Measurements from ENCODE around the gene SBF2. TPM values are rescaled to one million over a fixed set of nuclear protein-coding genes. Genes with fewer than 3 reads are reported as not detected.
A peak's percentile ranks its signal among the peaks of the same experiment; 100 is the strongest.

The SBF2 gene
- total RNA-seq, 1 experiment from 2014 or later: 30.2 TPM

- DNase-seq: peak; percentile 52
- peak overlapping the region; percentile 84 to 93 for H3K4me3 Mint-ChIP-seq
- no peak overlapping the region for H2BK5ac ChIP-seq (ENCODE audit: insufficient read length, low read length)
- no peaks in the 10 kb centered on the region; a peak in 1 of 5 replicates for H3K9me3 Mint-ChIP-seq
- H3K9ac ChIP-seq (ENCODE audit: extremely low read depth, insufficient read length, low read length): peak overlapping the region; percentile 21
- no peak overlapping the region for H2AK5ac ChIP-seq (ENCODE audit: insufficient read length, low read length)
- no peak overlapping the region for H4K5ac ChIP-seq (ENCODE audit: insufficient read length, low read depth, low read length)
- no peak overlapping the region for H3K23ac ChIP-seq (ENCODE audit: insufficient read length, low read depth, low read length)
- H3K4ac ChIP-seq (ENCODE audit: low read depth, low read length): no peak overlapping the region
- H3K27me3 Mint-ChIP-seq (ENCODE audit: low read depth): peaks cover 36% of the 10 kb centered on the region
- no peak overlapping the region for H2BK120ac ChIP-seq (ENCODE audit: low read depth, low read length, poor library complexity, severe bottlenecking)
- TF ChIP-seq, protein P1, sequence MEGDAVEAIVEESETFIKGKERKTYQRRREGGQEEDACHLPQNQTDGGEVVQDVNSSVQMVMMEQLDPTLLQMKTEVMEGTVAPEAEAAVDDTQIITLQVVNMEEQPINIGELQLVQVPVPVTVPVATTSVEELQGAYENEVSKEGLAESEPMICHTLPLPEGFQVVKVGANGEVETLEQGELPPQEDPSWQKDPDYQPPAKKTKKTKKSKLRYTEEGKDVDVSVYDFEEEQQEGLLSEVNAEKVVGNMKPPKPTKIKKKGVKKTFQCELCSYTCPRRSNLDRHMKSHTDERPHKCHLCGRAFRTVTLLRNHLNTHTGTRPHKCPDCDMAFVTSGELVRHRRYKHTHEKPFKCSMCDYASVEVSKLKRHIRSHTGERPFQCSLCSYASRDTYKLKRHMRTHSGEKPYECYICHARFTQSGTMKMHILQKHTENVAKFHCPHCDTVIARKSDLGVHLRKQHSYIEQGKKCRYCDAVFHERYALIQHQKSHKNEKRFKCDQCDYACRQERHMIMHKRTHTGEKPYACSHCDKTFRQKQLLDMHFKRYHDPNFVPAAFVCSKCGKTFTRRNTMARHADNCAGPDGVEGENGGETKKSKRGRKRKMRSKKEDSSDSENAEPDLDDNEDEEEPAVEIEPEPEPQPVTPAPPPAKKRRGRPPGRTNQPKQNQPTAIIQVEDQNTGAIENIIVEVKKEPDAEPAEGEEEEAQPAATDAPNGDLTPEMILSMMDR (conservative IDR thresholded peaks at IDR 0.05): no peak
- H3K36me3 Mint-ChIP-seq (ENCODE audit: insufficient read depth in 1 of 3, low read depth in 3 of 3): peaks cover 12 to 35% (median 23%) of the 10 kb centered on the region in 3 experiments; a peak in 6 of 7 replicates
- no peak overlapping the region for H2AFZ ChIP-seq (ENCODE audit: low read length)
- peak overlapping the region in 2 of 3 experiments; percentile 85 to 90; a peak in 5 of 7 replicates for H3K27ac Mint-ChIP-seq
- no peaks in the 10 kb centered on the region; the same call in 1 of the 2 replicates for H3K4me1 ChIP-seq (ENCODE audit: insufficient read depth, low read length)
- no peak overlapping the region for H4K8ac ChIP-seq (replicated peaks; ENCODE audit: insufficient read length, low read depth, low read length)
- no peaks in the 10 kb centered on the region; the same call in 1 of the 2 replicates for H3K27me3 ChIP-seq (ENCODE audit: insufficient read depth, low read length)
- H2BK12ac ChIP-seq (ENCODE audit: insufficient read length, low read depth, low read length): no peak overlapping the region
- peaks cover 39% of the 10 kb centered on the region for H3K23me2 ChIP-seq (ENCODE audit: insufficient read length, low read depth, low read length, poor library complexity, severe bottlenecking)
- no peaks in the 10 kb centered on the region for H4K20me1 ChIP-seq (ENCODE audit: control insufficient read depth, insufficient read depth, insufficient read length)
- H4K91ac ChIP-seq (ENCODE audit: insufficient read length, low read depth, low read length): no peak overlapping the region
- H3K18ac ChIP-seq (ENCODE audit: insufficient read length, low read depth, low read length): peak overlapping the region; percentile 39
- peaks cover 30 to 38% of the 10 kb centered on the region in 2 experiments for H3K4me1 Mint-ChIP-seq
- H3K56ac ChIP-seq (ENCODE audit: insufficient read length, low read depth, low read length): no peak overlapping the region
- no peak overlapping the region for H2BK20ac ChIP-seq (ENCODE audit: low read depth, low read length, poor library complexity, severe bottlenecking)
- H3K4me2 ChIP-seq (ENCODE audit: insufficient read depth, insufficient read length, low read length): peak overlapping the region; percentile 75
- H3K79me1 ChIP-seq (ENCODE audit: insufficient read depth, low read depth, low read length, poor library complexity, severe bottlenecking): no peaks in the 10 kb centered on the region
- H2BK15ac ChIP-seq (ENCODE audit: low read depth, low read length): no peak overlapping the region
- H3K79me2 ChIP-seq (ENCODE audit: insufficient read depth, low read length): peaks cover 7% of the 10 kb centered on the region; the same call in 1 of the 2 replicates
- no CpG with 5 or more reads among the region's 29 CpGs for WGBS (ENCODE audit: extremely low coverage, insufficient read length, low lambda C conversion rate)
- no peaks in the 10 kb centered on the region for H3K9me3 ChIP-seq (ENCODE audit: control insufficient read depth, low read depth, low read length)
- H3K27ac ChIP-seq (ENCODE audit: insufficient read length, low read depth, low read length): no peak overlapping the region
- no peak overlapping the region for H3T11ph ChIP-seq (ENCODE audit: low read length)
- peak overlapping the region; percentile 77 for H3K14ac ChIP-seq (ENCODE audit: insufficient read depth, low read length)
These were observed 9.7 kb upstream of the SBF2 start for GRCh38 chr11:10303558-10304363.

All from H9 (cell line).